Mucosa of descending colon (tissue), 3 donors: ENCODE measurements around the gene S100A6. TPM values are rescaled to one million over a fixed set of nuclear protein-coding genes. Genes with fewer than 3 reads are reported as not detected.
A peak's percentile ranks its signal among the peaks of the same experiment; 100 is the strongest.

Source experiments
- ATAC-seq: fragments of 200-7000 bp; cut with Tn5 transposase; one replicate; pipeline ENCODE4 v1.9.1; 2020; ENCODE audit warnings: mild to moderate bottlenecking, moderate library complexity
- DNase-seq, 3 donors: peaks; one replicate each; pipeline ENCODE4 v3.0.0-alpha.2; 2020
- H3K36me3 ChIP-seq: fragments of 200-600 bp; one replicate; pipeline ENCODE4 v1.8.0; 2021; ENCODE audit warnings: low read depth, mild to moderate bottlenecking
- H3K4me1 ChIP-seq: fragments of 200-600 bp; one replicate; pipeline ENCODE4 v1.8.0; 2021; ENCODE audit warnings: low read depth, mild to moderate bottlenecking
- H3K4me3 ChIP-seq: fragments of 200-600 bp; one replicate; pipeline ENCODE4 v1.8.0; 2021; ENCODE audit warnings: mild to moderate bottlenecking
- H3K9me3 ChIP-seq: fragments of 200-600 bp; one replicate; pipeline ENCODE4 v1.8.0; 2021; ENCODE audit warnings: mild to moderate bottlenecking
- CTCF ChIP-seq: fragments of 200-600 bp; IDR thresholded peaks from one replicate; pipeline ENCODE4 v1.8.0; 2022; ENCODE audit warnings: antibody characterized with exemption, mild to moderate bottlenecking
- intact Hi-C, 2 donors: fragments of 100-400 bp; cut with DNase I in 1 of 2; cut with micrococcal nuclease in 1 of 2; formaldehyde crosslinking; loops; one replicate each; pipeline versions ENCODE4 v1.11.0 to v1.11.1; 2022; cut with DNase I, micrococcal nuclease
- total RNA-seq, 3 donors: library from RNA; stranded (reverse); fragmentation: NEBNext Ultra II Directional in 2 of 3; extraction: Animal tissue kit (Norgen Biotek cat#: 25700) in 2 of 3; gene quantifications; one replicate each; pipeline versions ENCODE4 v1.2.1 to v1.2.4, GENCODE V29; 2021 to 2023
- donor health status: DM: no; HTN: no; CAD: no; lungs with moderate emphysema.
- donor health status: DM: no; HTN: no; CAD: no.
- donor health status: DM: no; HTN: yes; CAD: no.

S100A6 gene
- total RNA-seq, 3 donors from 2014 or later, result 1,327 to 1,659 (median 1,382) TPM

- H3K9me3 ChIP-seq, result no peaks in the 10 kb centered on the region
- H3K4me3 ChIP-seq, result no peak overlapping the region
- intact Hi-C loops, result no loop called here
- no peak for TF ChIP-seq CTCF
- peaks cover 6% of the 10 kb centered on the region for H3K4me1 ChIP-seq
- DNase-seq, result no peak
- H3K36me3 ChIP-seq, result no peaks in the 10 kb centered on the region
- no peak for ATAC-seq
These were observed 26.8 kb downstream of the S100A6 start for GRCh38 chr1:153509036-153509435.

- TF ChIP-seq CTCF, result no peak
- ATAC-seq, result no peak
- intact Hi-C loops, result no loop called here
These were observed 27.7 kb downstream of the S100A6 start for GRCh38 chr1:153507926-153508583.

GRCh38 chr1:153506831-153507413 is 28.9 kb downstream of the S100A6 start:
- DNase-seq (peak; percentile 61 to 75 (median 72)), ATAC-seq (peak; percentile 53)
- peaks cover 6% of the 10 kb centered on the region for H3K4me1 ChIP-seq
- no peaks in the 10 kb centered on the region for H3K9me3 ChIP-seq
- intact Hi-C loops, result no loop called here
- no peak for TF ChIP-seq CTCF
- H3K4me3 ChIP-seq, result no peak overlapping the region
- no peaks in the 10 kb centered on the region for H3K36me3 ChIP-seq

More at GRCh38 chr1:153507926-153508583, 27.7 kb downstream of the S100A6 start:
- Histone ChIP-seq H3K4me1 (peaks cover 6% of the 10 kb centered on the region), H3K36me3 (no peaks in the 10 kb centered on the region), H3K9me3 (no peaks in the 10 kb centered on the region), H3K4me3 (no peak overlapping the region)
- DNase-seq, result no peak

GRCh38 chr1:153506386-153506785 is 29.4 kb downstream of the S100A6 start:
- TF ChIP-seq CTCF, result no peak
- DNase-seq (no peak), ATAC-seq (no peak)
- intact Hi-C loops, result no loop called here
- Histone ChIP-seq H3K9me3 (no peaks in the 10 kb centered on the region), H3K4me3 (no peak overlapping the region), H3K36me3 (no peaks in the 10 kb centered on the region), H3K4me1 (peaks cover 6% of the 10 kb centered on the region)

- ATAC-seq, result no peak
- intact Hi-C loops, result no loop called here
- no peak for DNase-seq
- no peak for TF ChIP-seq CTCF
- Histone ChIP-seq H3K4me3 (no peak overlapping the region), H3K4me1 (peaks cover under 1% of the 10 kb centered on the region), H3K9me3 (no peaks in the 10 kb centered on the region), H3K36me3 (no peaks in the 10 kb centered on the region)
These were observed 30.2 kb downstream of the S100A6 start for GRCh38 chr1:153505576-153505975.
